Vagina (tissue), 2 donors: Measurements from ENCODE around the gene WWOX. TPM values are rescaled to one million over a fixed set of nuclear protein-coding genes. Genes with fewer than 3 reads are reported as not detected.

Source experiments
- DNase-seq, 2 donors: peaks; one replicate each; pipeline ENCODE4 v3.0.0-alpha.2; 2017; ENCODE audit errors: extremely low spot score in 2 of 2
- H3K27ac ChIP-seq: fragments of 200-600 bp; sonication (generic); one replicate; pipeline ENCODE4 v1.5.1; 2019
- H3K27me3 ChIP-seq: fragments of 200-600 bp; sonication (generic); one replicate; pipeline ENCODE4 v1.5.1; 2019
- H3K36me3 ChIP-seq, 2 donors: fragments of 200-600 bp; sonication (generic); one replicate each; pipeline ENCODE4 v1.5.1; 2017 to 2019
- H3K4me1 ChIP-seq: fragments of 200-600 bp; sonication (generic); one replicate; pipeline ENCODE4 v1.5.1; 2019
- H3K4me3 ChIP-seq, 2 donors: fragments of 200-600 bp; sonication (generic); 1 replicate in 1 of 2; 2 replicates in 1 of 2; pipeline ENCODE4 v1.5.1; 2016 to 2019
- H3K9me3 ChIP-seq: fragments of 200-600 bp; sonication (generic); one replicate; pipeline ENCODE4 v1.5.1; 2019
- CTCF ChIP-seq, 3 experiments: fragments of 450-650 bp in 2 of 3; fragments of 200-600 bp in 1 of 3; sonication (generic) in 1 of 3; IDR thresholded peaks; one replicate each; pipeline ENCODE4 v1.5.1; 2017 to 2019; ENCODE audit warnings: antibody characterized with exemption in 3 of 3, mild to moderate bottlenecking in 2 of 3, moderate library complexity in 2 of 3
- POLR2A ChIP-seq, 2 donors: fragments of 450-650 bp; IDR thresholded peaks; one replicate each; pipeline ENCODE4 v1.6.1; 2017; ENCODE audit warnings: antibody characterized with exemption in 2 of 2, mild to moderate bottlenecking in 2 of 2, moderate library complexity in 2 of 2
- POLR2AphosphoS5 ChIP-seq, 2 donors: sonication (generic); formaldehyde crosslinking; IDR thresholded peaks; one replicate each; pipeline ENCODE4 v1.9.0; 2017; ENCODE audit warnings: antibody characterized with exemption in 2 of 2, mild to moderate bottlenecking in 2 of 2, low read depth in 1 of 2; ENCODE audit not compliant: insufficient read depth in 1 of 2
- intact Hi-C: fragments of 100-400 bp; cut with DNase I; formaldehyde crosslinking; loops from one replicate; pipeline ENCODE4 v1.15.1; 2023
- total RNA-seq: library from RNA; depleted of rRNA; stranded (reverse); fragments of >200 nt; gene quantifications from one replicate; pipeline ENCODE4 v1.2.3, GENCODE V29; 2016

Gene WWOX
- total RNA-seq, 1 donor from 2014 or later, result 33.1 TPM

- H3K4me3 ChIP-seq, result no peak overlapping the region
- intact Hi-C loops, result loop anchor here (2.0 kb wide), 1 partner anchor 30 kb away; no protein-coding TSS in a partner anchor
Observed at GRCh38 chr16:78096386-78096785, 3.1 kb upstream of the WWOX start.

GRCh38 chr16:78097548-78097947 is 1.9 kb upstream of the WWOX start:
- DNase-seq, result no peak
- no peak overlapping the region for H3K27ac ChIP-seq
- intact Hi-C loops, result loop anchor here (2.0 kb wide), 1 partner anchor 31 kb away; no protein-coding TSS in a partner anchor

More at GRCh38 chr16:78096386-78096785, 3.1 kb upstream of the WWOX start:
- no peaks in the 10 kb centered on the region for H3K36me3 ChIP-seq
- TF ChIP-seq POLR2AphosphoS5 (IDR thresholded peaks at IDR 0.05; ENCODE audit: insufficient read depth in 1 of 2, low read depth in 1 of 2) (no peak), CTCF (IDR thresholded peaks at IDR 0.05) (no peak), POLR2A (IDR thresholded peaks at IDR 0.05) (no peak)
- DNase-seq, result no peak
- H3K4me1 ChIP-seq, result peaks cover 15% of the 10 kb centered on the region
- H3K9me3 ChIP-seq, result no peaks in the 10 kb centered on the region
- no peaks in the 10 kb centered on the region for H3K27me3 ChIP-seq
- H3K27ac ChIP-seq, result no peak overlapping the region

GRCh38 chr16:78098087-78098486 is 1.4 kb upstream of the WWOX start:
- no peak overlapping the region for H3K27ac ChIP-seq
- H3K9me3 ChIP-seq, result no peaks in the 10 kb centered on the region
- intact Hi-C loops, result no loop called here
- TF ChIP-seq POLR2A (IDR thresholded peaks at IDR 0.05) (no peak), POLR2AphosphoS5 (IDR thresholded peaks at IDR 0.05; ENCODE audit: insufficient read depth in 1 of 2, low read depth in 1 of 2) (no peak), CTCF (IDR thresholded peaks at IDR 0.05) (no peak)
- no peaks in the 10 kb centered on the region for H3K27me3 ChIP-seq
- peaks cover 32% of the 10 kb centered on the region for H3K4me1 ChIP-seq
- no peaks in the 10 kb centered on the region for H3K36me3 ChIP-seq
- H3K4me3 ChIP-seq, result no peak overlapping the region
- no peak for DNase-seq

More at GRCh38 chr16:78097548-78097947, 1.9 kb upstream of the WWOX start:
- Histone ChIP-seq H3K36me3 (no peaks in the 10 kb centered on the region), H3K9me3 (no peaks in the 10 kb centered on the region), H3K4me3 (no peak overlapping the region), H3K4me1 (peaks cover 27% of the 10 kb centered on the region), H3K27me3 (no peaks in the 10 kb centered on the region)
- TF ChIP-seq POLR2AphosphoS5 (IDR thresholded peaks at IDR 0.05; ENCODE audit: insufficient read depth in 1 of 2, low read depth in 1 of 2) (no peak), POLR2A (IDR thresholded peaks at IDR 0.05) (no peak), CTCF (IDR thresholded peaks at IDR 0.05) (no peak)

GRCh38 chr16:78098595-78099270 is 721 bp upstream of the WWOX start:
- TF ChIP-seq POLR2A (IDR thresholded peaks at IDR 0.05) (no peak), CTCF (IDR thresholded peaks at IDR 0.05) (no peak), POLR2AphosphoS5 (IDR thresholded peaks at IDR 0.05; ENCODE audit: insufficient read depth in 1 of 2, low read depth in 1 of 2) (no peak)
- H3K36me3 ChIP-seq, result no peaks in the 10 kb centered on the region
- intact Hi-C loops, result no loop called here
- H3K27me3 ChIP-seq, result no peaks in the 10 kb centered on the region
- peak overlapping the region; percentile 93 for H3K27ac ChIP-seq
- peak overlapping the region; percentile 73 to 93 for H3K4me3 ChIP-seq
- DNase-seq, result no peak
- peaks cover 33% of the 10 kb centered on the region for H3K4me1 ChIP-seq
- H3K9me3 ChIP-seq, result no peaks in the 10 kb centered on the region

- peaks cover 33% of the 10 kb centered on the region for H3K4me1 ChIP-seq
- no peaks in the 10 kb centered on the region for H3K27me3 ChIP-seq
- H3K27ac ChIP-seq, result peak overlapping the region; percentile 93
- DNase-seq, result no peak
- intact Hi-C loops, result no loop called here
- H3K4me3 ChIP-seq, result peak overlapping the region; percentile 73 to 93
- no peaks in the 10 kb centered on the region for H3K9me3 ChIP-seq
- TF ChIP-seq CTCF (IDR thresholded peaks at IDR 0.05) (peak in 1 of 3 experiments; percentile 34), POLR2AphosphoS5 (IDR thresholded peaks at IDR 0.05; ENCODE audit: insufficient read depth in 1 of 2, low read depth in 1 of 2) (no peak)
- no peaks in the 10 kb centered on the region for H3K36me3 ChIP-seq
Observed at GRCh38 chr16:78100112-78100467, 636 bp downstream of the WWOX start.
